HCT116 (cell line): ENCODE results near the gene MAP1S. TPM values are rescaled to one million over a fixed set of nuclear protein-coding genes. Genes with fewer than 3 reads are reported as not detected.

Experiments
- ATAC-seq: fragments of 200-7000 bp; cut with Tn5 transposase; 2 replicates; pipeline ENCODE4 v1.9.1; 2020; ENCODE audit warnings: mild to moderate bottlenecking, moderate library complexity
- BruUV-seq: library from RNA; stranded (reverse); fragments of 400-500 nt; replicated peaks from 2 replicates; lab custom pipeline; 2021; lab: Mats Ljungman, UMichigan
- CTCF ChIA-PET: fragments of 300-600 bp; sonication (Branson Sonifier 250); formaldehyde crosslinking; loops from one replicate; lab custom pipeline; 2021; ENCODE audit warnings: antibody characterized with exemption; lab: Charles Lee
- POLR2A ChIA-PET: fragments of 300-600, 350-600 bp; sonication (Branson Sonifier 250); formaldehyde crosslinking; loops from one replicate; lab custom pipeline; 2021; ENCODE audit warnings: antibody characterized with exemption; lab: Charles Lee
- RAD21 ChIA-PET, 2 experiments: fragments of 300-600 bp; sonication (Branson Sonifier 250); formaldehyde crosslinking; loops; one replicate each; lab custom pipeline; 2023; ENCODE audit warnings: low total read pairs in 2 of 2; ENCODE audit not compliant: uncharacterized antibody in 2 of 2, unreplicated experiment in 2 of 2, low non-redundant PET in 1 of 2; lab: Charles Lee
- DNase-seq: peaks from one replicate; pipeline ENCODE4 v3.0.0-alpha.2; 2010; ENCODE audit warnings: low read depth, low spot score
- H2AFZ ChIP-seq: fragments of 200-600 bp; shearing (Covaris generic), sonication (generic); 2 replicates; pipeline ENCODE4 v1.6.1; 2017; ENCODE audit warnings: low read depth, mixed run types, mixed read lengths, antibody characterized with exemption, low read length; ENCODE audit not compliant: poor library complexity, severe bottlenecking
- H3K27ac ChIP-seq: 2 replicates; pipeline ENCODE4 v1.5.1; 2012; ENCODE audit warnings: low read depth, low read length
- H3K27me3 ChIP-seq: fragments of 200-600 bp; sonication (generic); 2 replicates; pipeline ENCODE4 v1.6.1; 2016; ENCODE audit warnings: mixed run types, low read length, mixed read lengths; ENCODE audit not compliant: insufficient read depth
- H3K36me3 ChIP-seq, 2 experiments: fragments of 200-500 bp in 1 of 2; fragments of 200-600 bp in 1 of 2; sonication (Bioruptor generic) in 1 of 2; sonication (generic) in 1 of 2; 2 replicates each; pipeline versions ENCODE4 v1.5.1 to v1.6.1; 2014 to 2016; ENCODE audit warnings: low read length in 2 of 2, inconsistent platforms in 1 of 2, mixed read lengths in 1 of 2, mixed run types in 1 of 2; ENCODE audit not compliant: insufficient read depth in 2 of 2, control insufficient read depth in 1 of 2
- H3K4me1 ChIP-seq, 2 experiments: fragments of 200-600 bp in 1 of 2; sonication (generic) in 1 of 2; 2 replicates each; pipeline versions ENCODE4 v1.5.1 to v1.6.1; 2012 to 2017; ENCODE audit warnings: low read length in 2 of 2, inconsistent platforms in 1 of 2, mild to moderate bottlenecking in 1 of 2, mixed read lengths in 1 of 2, mixed run types in 1 of 2, moderate library complexity in 1 of 2; ENCODE audit not compliant: insufficient read depth in 2 of 2, control insufficient read depth in 1 of 2
- H3K4me2 ChIP-seq: fragments of 200-600 bp; sonication (generic); 2 replicates; pipeline ENCODE4 v1.6.1; 2017; ENCODE audit warnings: mixed run types, low read length, mixed read lengths
- H3K4me3 ChIP-seq, 2 experiments: fragments of 200-600 bp in 1 of 2; sonication (generic) in 1 of 2; replicated peaks in 1 of 2; 2 replicates each; pipeline ENCODE4 v1.5.1; 2011 to 2016; ENCODE audit warnings: low read length in 2 of 2, control low read depth in 1 of 2, low read depth in 1 of 2, mild to moderate bottlenecking in 1 of 2, mixed read lengths in 1 of 2, mixed run types in 1 of 2
- H3K79me2 ChIP-seq: fragments of 200-600 bp; sonication (generic); 2 replicates; pipeline ENCODE4 v1.6.1; 2017; ENCODE audit warnings: mild to moderate bottlenecking, mixed run types, low read length, moderate library complexity, mixed read lengths; ENCODE audit not compliant: insufficient read depth
- H3K9ac ChIP-seq: fragments of 200-600 bp; sonication (generic); 2 replicates; pipeline ENCODE4 v1.6.1; 2016; ENCODE audit warnings: low read length, mixed read lengths
- H3K9me2 ChIP-seq: fragments of 200-600 bp; sonication (generic), shearing (Covaris generic); 2 replicates; pipeline ENCODE4 v1.6.1; 2017; ENCODE audit warnings: mixed run types, mild to moderate bottlenecking, moderate library complexity; ENCODE audit not compliant: insufficient read depth
- H3K9me3 ChIP-seq, 2 experiments: fragments of 200-500 bp in 1 of 2; fragments of 200-600 bp in 1 of 2; sonication (Bioruptor generic) in 1 of 2; sonication (generic) in 1 of 2; 2 replicates each; pipeline ENCODE4 v1.6.1; 2014 to 2017; ENCODE audit warnings: low read length in 2 of 2, mixed read lengths in 2 of 2, inconsistent platforms in 1 of 2, low read depth in 1 of 2, mild to moderate bottlenecking in 1 of 2, mixed run types in 1 of 2, moderate library complexity in 1 of 2; ENCODE audit not compliant: control insufficient read depth in 1 of 2, insufficient read depth in 1 of 2
- H4K20me1 ChIP-seq: fragments of 200-600 bp; sonication (generic), shearing (Covaris generic); 2 replicates; pipeline ENCODE4 v1.6.1; 2017; ENCODE audit warnings: mixed run types, mild to moderate bottlenecking, moderate library complexity; ENCODE audit not compliant: insufficient read depth
- CBX3 ChIP-seq: IDR thresholded peaks from 2 replicates; pipeline ENCODE4 v1.6.1; 2012; ENCODE audit warnings: low read depth
- CEBPB ChIP-seq: IDR thresholded peaks from 2 replicates; pipeline ENCODE4 v1.6.1; 2012; ENCODE audit warnings: low read depth
- EGR1 ChIP-seq: IDR thresholded peaks from 2 replicates; pipeline ENCODE4 v1.6.1; 2012; ENCODE audit warnings: low read depth
- ELF1 ChIP-seq: IDR thresholded peaks from 2 replicates; pipeline ENCODE4 v1.6.1; 2012; ENCODE audit warnings: low read depth, borderline replicate concordance
- EZH2phosphoT487 ChIP-seq: fragments of 200-600 bp; IDR thresholded peaks from 2 replicates; pipeline ENCODE4 v1.6.1; 2018; ENCODE audit warnings: antibody characterized with exemption, borderline replicate concordance
- FOSL1 ChIP-seq: IDR thresholded peaks from 2 replicates; pipeline ENCODE4 v1.6.1; 2012; ENCODE audit warnings: low read depth
- JUND ChIP-seq: IDR thresholded peaks from 2 replicates; pipeline ENCODE4 v1.6.1; 2012
- POLR2A ChIP-seq: IDR thresholded peaks from 2 replicates; pipeline ENCODE4 v1.7.0; 2011; ENCODE audit warnings: borderline replicate concordance; ENCODE audit not compliant: insufficient read depth, insufficient read length; ENCODE audit errors: extremely low read depth
- POLR2AphosphoS5 ChIP-seq: IDR thresholded peaks from 2 replicates; pipeline ENCODE4 v1.6.1; 2011; ENCODE audit warnings: mild to moderate bottlenecking, low read depth, low read length, moderate library complexity
- RAD21 ChIP-seq: IDR thresholded peaks from 2 replicates; pipeline ENCODE4 v1.6.1; 2012; ENCODE audit warnings: low read depth, mild to moderate bottlenecking
- SIN3A ChIP-seq: IDR thresholded peaks from 2 replicates; pipeline ENCODE4 v1.6.1; 2012; ENCODE audit warnings: low read depth
- SP1 ChIP-seq: IDR thresholded peaks from 2 replicates; pipeline ENCODE4 v1.6.1; 2012; ENCODE audit warnings: low read depth
- SRF ChIP-seq: IDR thresholded peaks from 2 replicates; pipeline ENCODE4 v1.6.1; 2012; ENCODE audit warnings: low read depth
- TCF7L2 ChIP-seq: IDR thresholded peaks from 2 replicates; pipeline ENCODE4 v1.7.0; 2011; ENCODE audit warnings: borderline replicate concordance, inconsistent platforms; ENCODE audit not compliant: insufficient read depth, insufficient read length; ENCODE audit errors: extremely low read depth
- YY1 ChIP-seq: IDR thresholded peaks from 2 replicates; pipeline ENCODE4 v1.6.1; 2011; ENCODE audit warnings: low read length, low read depth, moderate library complexity, mild to moderate bottlenecking; ENCODE audit not compliant: insufficient replicate concordance; ENCODE audit errors: extremely low read depth
- ZFX ChIP-seq: fragments of 450-650 bp; IDR thresholded peaks from 2 replicates; pipeline ENCODE4 v1.6.1; 2017
- intact Hi-C: fragments of 100-400 bp; cut with micrococcal nuclease; formaldehyde crosslinking; loops from 2 replicates; pipeline ENCODE4 v1.10.0; 2022
- total RNA-seq: library from RNA; stranded (reverse); gene quantifications from one replicate; pipeline ENCODE4 v1.2.1, GENCODE V29; 2021; ENCODE audit not compliant: unreplicated experiment
- TF ChIP-seq, protein P1 (sequence below): IDR thresholded peaks from 2 replicates; pipeline ENCODE4 v1.6.1; 2012
- TF ChIP-seq, protein P2 (sequence below), 3 experiments: fragments of 200-600 bp in 1 of 3; sonication (generic) in 1 of 3; IDR thresholded peaks in 2 of 3; conservative IDR thresholded peaks in 1 of 3; 2 replicates each; pipeline ENCODE4 v1.5.1; 2012 to 2017; ENCODE audit warnings: low read depth in 2 of 3, low read length in 2 of 3, antibody characterized with exemption in 1 of 3, borderline replicate concordance in 1 of 3, control low read depth in 1 of 3, mild to moderate bottlenecking in 1 of 3, mixed read lengths in 1 of 3, mixed run types in 1 of 3, moderate library complexity in 1 of 3; ENCODE audit not compliant: insufficient read depth in 1 of 3

Gene MAP1S
- total RNA-seq, 1 experiment from 2014 or later, result 80.8 TPM

DNA sequence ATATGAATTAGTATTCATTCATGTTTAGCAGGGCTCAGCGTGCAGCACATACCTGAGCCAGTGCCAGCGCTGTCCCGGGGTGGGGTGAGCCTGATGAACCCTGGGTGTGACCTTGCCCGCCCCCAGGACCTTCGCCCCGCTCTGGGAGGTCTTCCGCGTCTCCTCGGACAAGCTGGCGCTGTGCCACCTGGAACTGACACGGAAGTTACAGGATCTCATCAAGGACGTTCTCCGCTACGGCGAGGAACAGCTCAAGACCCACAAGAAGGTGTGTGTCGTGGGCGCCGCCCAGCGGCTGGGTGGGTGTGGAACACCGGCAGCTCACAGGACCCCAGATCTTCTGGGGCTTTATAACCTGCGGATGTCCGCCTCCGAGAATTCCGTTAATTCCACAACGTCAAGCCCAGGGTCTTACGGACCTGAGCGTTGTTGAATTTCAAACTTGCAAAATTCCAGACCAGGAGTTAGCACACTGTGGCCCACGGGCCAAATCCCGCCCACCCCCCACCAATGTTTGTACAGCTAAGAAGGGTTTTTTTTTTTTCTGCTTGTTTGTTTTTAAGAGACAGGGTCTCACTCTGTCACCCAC lies 47.4 kb downstream of the MAP1S start:
- ATAC-seq, result peak; percentile 91
- Histone ChIP-seq H4K20me1 (no peaks in the 10 kb centered on the region), H2AFZ (no peak overlapping the region), H3K9me2 (no peaks in the 10 kb centered on the region), H3K27me3 (no peaks in the 10 kb centered on the region), H3K79me2 (no peaks in the 10 kb centered on the region), H3K27ac (peak overlapping the region; percentile 39; the same call in 1 of the 2 replicates), H3K4me3 (peak overlapping the region; percentile 42 to 50), H3K9me3 (no peaks in the 10 kb centered on the region), H3K4me1 (peaks cover 20 to 32% of the 10 kb centered on the region in 2 experiments), H3K36me3 (no peaks in the 10 kb centered on the region), H3K4me2 (peak overlapping the region; percentile 88), H3K9ac (peak overlapping the region; percentile 47; the same call in 1 of the 2 replicates)
- ChIA-PET RAD21 (interaction anchor here (0.7 to 1.4 kb wide), 13 partner anchors 8 to 190 kb away, joined by 3 to 6 read pairs (median 3); partner anchors contain the start of gene MAP1S (in 1 of the 2)), CTCF (interaction anchor here (0.6 to 2.3 kb wide), 29 partner anchors 9 to 325 kb away, joined by 3 to 30 read pairs (median 5); partner anchors contain the start of genes B3GNT3, MAP1S and RPL18A), POLR2A (interaction anchor here (0.6 to 1.0 kb wide), 10 partner anchors 8 to 317 kb away, joined by 3 to 5 read pairs (median 3); partner anchors contain the start of genes B3GNT3 and RPL18A)
- TF ChIP-seq, protein P1, sequence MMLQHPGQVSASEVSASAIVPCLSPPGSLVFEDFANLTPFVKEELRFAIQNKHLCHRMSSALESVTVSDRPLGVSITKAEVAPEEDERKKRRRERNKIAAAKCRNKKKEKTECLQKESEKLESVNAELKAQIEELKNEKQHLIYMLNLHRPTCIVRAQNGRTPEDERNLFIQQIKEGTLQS, result no peak
- TF ChIP-seq YY1 (peak; percentile 48), POLR2A (no peak), EGR1 (no peak), RAD21 (peak; percentile 98), SP1 (no peak), ELF1 (no peak), TCF7L2 (peak; percentile 34), POLR2AphosphoS5 (peak; percentile 30; the same call in 1 of the 2 replicates), SRF (no peak), FOSL1 (no peak), CBX3 (no peak), EZH2phosphoT487 (no peak), ZFX (no peak), SIN3A (no peak), CEBPB (no peak), JUND (no peak)
- TF ChIP-seq, protein P2, sequence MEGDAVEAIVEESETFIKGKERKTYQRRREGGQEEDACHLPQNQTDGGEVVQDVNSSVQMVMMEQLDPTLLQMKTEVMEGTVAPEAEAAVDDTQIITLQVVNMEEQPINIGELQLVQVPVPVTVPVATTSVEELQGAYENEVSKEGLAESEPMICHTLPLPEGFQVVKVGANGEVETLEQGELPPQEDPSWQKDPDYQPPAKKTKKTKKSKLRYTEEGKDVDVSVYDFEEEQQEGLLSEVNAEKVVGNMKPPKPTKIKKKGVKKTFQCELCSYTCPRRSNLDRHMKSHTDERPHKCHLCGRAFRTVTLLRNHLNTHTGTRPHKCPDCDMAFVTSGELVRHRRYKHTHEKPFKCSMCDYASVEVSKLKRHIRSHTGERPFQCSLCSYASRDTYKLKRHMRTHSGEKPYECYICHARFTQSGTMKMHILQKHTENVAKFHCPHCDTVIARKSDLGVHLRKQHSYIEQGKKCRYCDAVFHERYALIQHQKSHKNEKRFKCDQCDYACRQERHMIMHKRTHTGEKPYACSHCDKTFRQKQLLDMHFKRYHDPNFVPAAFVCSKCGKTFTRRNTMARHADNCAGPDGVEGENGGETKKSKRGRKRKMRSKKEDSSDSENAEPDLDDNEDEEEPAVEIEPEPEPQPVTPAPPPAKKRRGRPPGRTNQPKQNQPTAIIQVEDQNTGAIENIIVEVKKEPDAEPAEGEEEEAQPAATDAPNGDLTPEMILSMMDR (IDR thresholded peaks at IDR 0.05 in 2 of 3, conservative IDR thresholded peaks at IDR 0.05 in 1 of 3; ENCODE audit: borderline replicate concordance in 1 of 3, insufficient read depth in 1 of 3, low read depth in 2 of 3, low read length in 2 of 3), result peak; percentile 81 to 94 (median 93)
- no TSS peak for BruUV-seq
- peak; percentile 88 for DNase-seq
- intact Hi-C loops, result loop anchor here (1.0 to 5.0 kb wide), 5 partner anchors 49 to 324 kb away; partner anchors contain the start of gene MAP1S
